SK-N-SH treated with all-trans-retinoic acid at 6 μM for 48 hours (cell line): Measurements from ENCODE around the gene CDKN2B-AS1.

ENCODE experiments used
- ATAC-seq: fragments of 200-7000 bp; cut with Tn5 transposase; 3 replicates; pipeline ENCODE4 v1.9.1; 2020; ENCODE audit warnings: mild to moderate bottlenecking, moderate library complexity
- ARNTL ChIP-seq: fragments of 450-650 bp; formaldehyde crosslinking; IDR thresholded peaks from 2 replicates; pipeline ENCODE4 v1.5.0; 2020; ENCODE audit warnings: low read depth, mild to moderate bottlenecking, moderate library complexity, borderline replicate concordance
- BACH2 ChIP-seq: fragments of 250-450 bp; sonication (Bioruptor Pico); IDR thresholded peaks from 2 replicates; pipeline ENCODE4 v1.9.0; 2021; ENCODE audit warnings: mild to moderate bottlenecking, borderline replicate concordance
- CSDC2 ChIP-seq: fragments of 250-450 bp; sonication (Bioruptor Pico); IDR thresholded peaks from 2 replicates; pipeline ENCODE4 v1.5.0; 2020; ENCODE audit warnings: mild to moderate bottlenecking, moderate library complexity
- CSRNP3 ChIP-seq: fragments of 250-450 bp; sonication (Bioruptor Pico); IDR thresholded peaks from 2 replicates; pipeline ENCODE4 v1.5.1; 2021; ENCODE audit warnings: mild to moderate bottlenecking, moderate library complexity
- GLIS3 ChIP-seq: fragments of 250-450 bp; sonication (Bioruptor Pico); IDR thresholded peaks from 2 replicates; pipeline ENCODE4 v1.5.0; 2020; ENCODE audit warnings: mild to moderate bottlenecking, moderate library complexity
- ISL1 ChIP-seq: fragments of 250-450 bp; sonication (Bioruptor Pico); IDR thresholded peaks from 2 replicates; pipeline ENCODE4 v2.1.2; 2022; ENCODE audit warnings: mild to moderate bottlenecking, moderate library complexity
- OSR1 ChIP-seq: fragments of 250-450 bp; sonication (Bioruptor Pico); IDR thresholded peaks from 2 replicates; pipeline ENCODE4 v1.8.0; 2022; ENCODE audit warnings: moderate library complexity, mild to moderate bottlenecking, inconsistent platforms
- PPARA ChIP-seq: fragments of 250-450 bp; sonication (Bioruptor Pico); IDR thresholded peaks from 2 replicates; pipeline ENCODE4 v1.5.0; 2020; ENCODE audit warnings: mild to moderate bottlenecking, borderline replicate concordance
- RARB ChIP-seq: fragments of 250-450 bp; sonication (Bioruptor Pico); IDR thresholded peaks from 2 replicates; pipeline ENCODE4 v1.8.0; 2021; ENCODE audit warnings: mild to moderate bottlenecking, moderate library complexity
- SNAI2 ChIP-seq: fragments of 250-450 bp; sonication (Bioruptor Pico); IDR thresholded peaks from 2 replicates; pipeline ENCODE4 v1.5.0; 2020; ENCODE audit warnings: mild to moderate bottlenecking, moderate library complexity
- TCF4 ChIP-seq: fragments of 250-450 bp; sonication (Bioruptor Pico); IDR thresholded peaks from 2 replicates; pipeline ENCODE4 v1.8.0; 2021; ENCODE audit warnings: mild to moderate bottlenecking, moderate library complexity, borderline replicate concordance
- TOX ChIP-seq: fragments of 250-450 bp; sonication (Bioruptor Pico); IDR thresholded peaks from 2 replicates; pipeline ENCODE4 v1.8.0; 2021; ENCODE audit warnings: mild to moderate bottlenecking, moderate library complexity, borderline replicate concordance
- TSHZ2 ChIP-seq: fragments of 250-450 bp; sonication (Bioruptor Pico); IDR thresholded peaks from 2 replicates; pipeline ENCODE4 v1.5.0; 2020; ENCODE audit warnings: mild to moderate bottlenecking, moderate library complexity
- ZC3H10 ChIP-seq: fragments of 250-450 bp; sonication (Bioruptor Pico); IDR thresholded peaks from 2 replicates; pipeline ENCODE4 v1.5.1; 2021; ENCODE audit warnings: mild to moderate bottlenecking, moderate library complexity
- ZFP3 ChIP-seq: fragments of 250-450 bp; sonication (Bioruptor Pico); IDR thresholded peaks from 2 replicates; pipeline ENCODE4 v1.5.0; 2020; ENCODE audit warnings: mild to moderate bottlenecking, moderate library complexity
- ZFP30 ChIP-seq: fragments of 450-650 bp; formaldehyde crosslinking; IDR thresholded peaks from 2 replicates; pipeline ENCODE4 v1.5.0; 2022; ENCODE audit warnings: mild to moderate bottlenecking, moderate library complexity
- ZNF565 ChIP-seq: fragments of 450-650 bp; formaldehyde crosslinking; conservative IDR thresholded peaks from 2 replicates; pipeline ENCODE4 v1.5.0; 2020; ENCODE audit warnings: low read depth, mild to moderate bottlenecking, moderate library complexity
- ZNF70 ChIP-seq: fragments of 450-650 bp; formaldehyde crosslinking; IDR thresholded peaks from 2 replicates; pipeline ENCODE4 v1.5.0; 2020; ENCODE audit warnings: mild to moderate bottlenecking, moderate library complexity
- ZNF8 ChIP-seq: fragments of 450-650 bp; formaldehyde crosslinking; IDR thresholded peaks from 2 replicates; pipeline ENCODE4 v1.5.0; 2020; ENCODE audit warnings: mild to moderate bottlenecking, moderate library complexity
- TF ChIP-seq, protein P1 (sequence below): fragments of 250-450 bp; sonication (Bioruptor Pico); IDR thresholded peaks from 2 replicates; pipeline ENCODE4 v1.8.0; 2020; ENCODE audit warnings: mild to moderate bottlenecking, moderate library complexity, borderline replicate concordance
- TF ChIP-seq, protein P2 (sequence below): fragments of 250-450 bp; sonication (Bioruptor Pico); IDR thresholded peaks from 2 replicates; pipeline ENCODE4 v1.5.1; 2020; ENCODE audit warnings: low read depth, mild to moderate bottlenecking, moderate library complexity

The CDKN2B-AS1 gene

DNA sequence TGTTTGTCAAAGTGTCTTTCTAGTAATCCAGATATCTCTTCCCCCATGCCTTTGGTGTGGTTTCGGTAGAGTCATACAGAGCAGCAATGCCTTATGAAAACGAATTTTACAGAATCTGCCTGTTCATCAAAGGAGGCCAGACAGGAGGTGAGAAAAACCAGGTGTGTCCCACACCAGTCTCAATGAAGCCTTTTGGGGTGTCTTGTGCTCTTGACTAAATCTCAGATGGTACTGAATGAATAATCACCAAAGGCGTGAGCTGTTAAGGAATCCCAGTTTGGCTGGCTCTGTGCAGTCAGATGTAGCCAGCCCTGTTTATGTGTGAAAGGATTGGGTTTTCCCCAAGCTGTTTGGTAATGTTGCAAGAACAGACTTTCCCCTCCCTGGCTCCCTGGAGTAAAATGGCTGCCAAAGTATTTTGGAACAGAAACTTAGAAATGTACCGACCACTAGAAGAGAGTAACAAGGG is 85.3 kb downstream of the CDKN2B-AS1 start:
- TF ChIP-seq TSHZ2 (no peak), ISL1 (CRISPR knock-in tag) (no peak), GLIS3 (CRISPR knock-in tag) (no peak), BACH2 (CRISPR knock-in tag) (no peak), PPARA (CRISPR knock-in tag) (no peak), ZC3H10 (CRISPR knock-in tag) (no peak), ZFP30 (CRISPR knock-in tag) (no peak), CSDC2 (CRISPR knock-in tag) (no peak), ZNF70 (CRISPR knock-in tag) (no peak), ZNF565 (CRISPR knock-in tag) (no peak), OSR1 (no peak), ZNF8 (CRISPR knock-in tag) (no peak), SNAI2 (CRISPR knock-in tag) (no peak), RARB (CRISPR knock-in tag) (no peak), TCF4 (CRISPR knock-in tag) (no peak), ARNTL (CRISPR knock-in tag) (no peak), ZFP3 (CRISPR knock-in tag) (no peak), CSRNP3 (CRISPR knock-in tag) (no peak)
- TF ChIP-seq, protein P1, sequence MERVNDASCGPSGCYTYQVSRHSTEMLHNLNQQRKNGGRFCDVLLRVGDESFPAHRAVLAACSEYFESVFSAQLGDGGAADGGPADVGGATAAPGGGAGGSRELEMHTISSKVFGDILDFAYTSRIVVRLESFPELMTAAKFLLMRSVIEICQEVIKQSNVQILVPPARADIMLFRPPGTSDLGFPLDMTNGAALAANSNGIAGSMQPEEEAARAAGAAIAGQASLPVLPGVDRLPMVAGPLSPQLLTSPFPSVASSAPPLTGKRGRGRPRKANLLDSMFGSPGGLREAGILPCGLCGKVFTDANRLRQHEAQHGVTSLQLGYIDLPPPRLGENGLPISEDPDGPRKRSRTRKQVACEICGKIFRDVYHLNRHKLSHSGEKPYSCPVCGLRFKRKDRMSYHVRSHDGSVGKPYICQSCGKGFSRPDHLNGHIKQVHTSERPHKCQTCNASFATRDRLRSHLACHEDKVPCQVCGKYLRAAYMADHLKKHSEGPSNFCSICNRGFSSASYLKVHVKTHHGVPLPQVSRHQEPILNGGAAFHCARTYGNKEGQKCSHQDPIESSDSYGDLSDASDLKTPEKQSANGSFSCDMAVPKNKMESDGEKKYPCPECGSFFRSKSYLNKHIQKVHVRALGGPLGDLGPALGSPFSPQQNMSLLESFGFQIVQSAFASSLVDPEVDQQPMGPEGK (CRISPR knock-in tag) = no peak
- TF ChIP-seq, protein P2, sequence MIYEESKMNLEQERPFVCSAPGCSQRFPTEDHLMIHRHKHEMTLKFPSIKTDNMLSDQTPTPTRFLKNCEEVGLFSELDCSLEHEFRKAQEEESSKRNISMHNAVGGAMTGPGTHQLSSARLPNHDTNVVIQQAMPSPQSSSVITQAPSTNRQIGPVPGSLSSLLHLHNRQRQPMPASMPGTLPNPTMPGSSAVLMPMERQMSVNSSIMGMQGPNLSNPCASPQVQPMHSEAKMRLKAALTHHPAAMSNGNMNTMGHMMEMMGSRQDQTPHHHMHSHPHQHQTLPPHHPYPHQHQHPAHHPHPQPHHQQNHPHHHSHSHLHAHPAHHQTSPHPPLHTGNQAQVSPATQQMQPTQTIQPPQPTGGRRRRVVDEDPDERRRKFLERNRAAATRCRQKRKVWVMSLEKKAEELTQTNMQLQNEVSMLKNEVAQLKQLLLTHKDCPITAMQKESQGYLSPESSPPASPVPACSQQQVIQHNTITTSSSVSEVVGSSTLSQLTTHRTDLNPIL = no peak
- no peak for ATAC-seq

- peak; percentile 97 for ATAC-seq
- TF ChIP-seq ISL1 (CRISPR knock-in tag) = peak; percentile 46; the same call in 1 of the 2 replicates
- TF ChIP-seq ARNTL (CRISPR knock-in tag) = no peak
- TF ChIP-seq, all 23 proteins: peak for 1
Measured at GRCh38 chr9:22084336-22085035, 89.9 kb downstream of the CDKN2B-AS1 start.

GRCh38 chr9:22088053-22088716 is 93.6 kb downstream of the CDKN2B-AS1 start:
- TF ChIP-seq ZNF565 (CRISPR knock-in tag) = no peak
- TF ChIP-seq ZNF70 (CRISPR knock-in tag) = no peak
- no peak for TF ChIP-seq CSDC2 (CRISPR knock-in tag)
- TF ChIP-seq ZFP3 (CRISPR knock-in tag) = no peak
- TF ChIP-seq TOX (CRISPR knock-in tag) = no peak
- no peak for TF ChIP-seq TCF4 (CRISPR knock-in tag)
- no peak for TF ChIP-seq PPARA (CRISPR knock-in tag)
- TF ChIP-seq OSR1 = no peak
- TF ChIP-seq SNAI2 (CRISPR knock-in tag) = no peak
- TF ChIP-seq ZC3H10 (CRISPR knock-in tag) = no peak
- no peak for TF ChIP-seq ISL1 (CRISPR knock-in tag)
- no peak for ATAC-seq
